Neuronal stem cell (in vitro differentiated cells): ENCODE data around the gene KCTD2.

Experiments used
- DNase-seq: peaks from one replicate; pipeline ENCODE4 v3.0.0-alpha.2; 2013; ENCODE audit warnings: low spot score
- H2AFZ ChIP-seq: one replicate; pipeline ENCODE4 v1.6.1; 2013; ENCODE audit warnings: mild to moderate bottlenecking, low read length, inconsistent platforms
- H2AK5ac ChIP-seq: 2 replicates; pipeline ENCODE4 v1.6.1; 2013; ENCODE audit warnings: low read depth, mild to moderate bottlenecking, inconsistent platforms, low read length, moderate library complexity, mixed read lengths
- H2BK120ac ChIP-seq: 2 replicates; pipeline ENCODE4 v1.6.1; 2013; ENCODE audit warnings: low read depth, mild to moderate bottlenecking, inconsistent platforms, low read length, moderate library complexity, mixed read lengths
- H2BK12ac ChIP-seq: one replicate; pipeline ENCODE4 v1.6.1; 2013; ENCODE audit warnings: low read length, inconsistent platforms
- H2BK15ac ChIP-seq: 2 replicates; pipeline ENCODE4 v1.6.1; 2013; ENCODE audit warnings: mild to moderate bottlenecking, low read length, inconsistent platforms, mixed read lengths
- H2BK5ac ChIP-seq: one replicate; pipeline ENCODE4 v1.6.1; 2013; ENCODE audit warnings: inconsistent platforms, mild to moderate bottlenecking, low read length, moderate library complexity
- H3K14ac ChIP-seq: one replicate; pipeline ENCODE4 v1.6.1; 2013; ENCODE audit warnings: low read length, inconsistent platforms
- H3K18ac ChIP-seq: 2 replicates; pipeline ENCODE4 v1.6.1; 2013; ENCODE audit warnings: low read length, inconsistent platforms
- H3K23ac ChIP-seq: 2 replicates; pipeline ENCODE4 v1.6.1; 2013; ENCODE audit warnings: low read depth, mild to moderate bottlenecking, mixed read lengths, low read length, inconsistent platforms; ENCODE audit not compliant: poor library complexity
- H3K27ac ChIP-seq: replicated peaks from 3 replicates; pipeline ENCODE4 v1.5.1; 2013; ENCODE audit warnings: low read length, inconsistent platforms
- H3K27me3 ChIP-seq, 3 experiments: 2 replicates each; pipeline ENCODE4 v1.6.1; 2013; ENCODE audit warnings: low read length in 3 of 3, mild to moderate bottlenecking in 2 of 3, inconsistent platforms in 1 of 3, low read depth in 1 of 3, mixed read lengths in 1 of 3, moderate library complexity in 1 of 3; ENCODE audit not compliant: control insufficient read depth in 3 of 3, insufficient read depth in 3 of 3
- H3K36me3 ChIP-seq, 2 donors: replicated peaks in 1 of 2; 2 replicates each; pipeline ENCODE4 v1.6.1; 2013; ENCODE audit warnings: low read length in 2 of 2; ENCODE audit not compliant: control insufficient read depth in 2 of 2, insufficient read depth in 2 of 2
- H3K4ac ChIP-seq: 2 replicates; pipeline ENCODE4 v1.6.1; 2013; ENCODE audit warnings: inconsistent platforms, mild to moderate bottlenecking, low read length, moderate library complexity
- H3K4me1 ChIP-seq, 2 donors: 1 replicate in 1 of 2; 2 replicates in 1 of 2; pipeline ENCODE4 v1.6.1; 2013; ENCODE audit warnings: low read length in 2 of 2, low read depth in 1 of 2; ENCODE audit not compliant: control insufficient read depth in 2 of 2, insufficient read depth in 1 of 2
- H3K4me2 ChIP-seq: one replicate; pipeline ENCODE4 v1.6.1; 2013; ENCODE audit warnings: mild to moderate bottlenecking, low read length, inconsistent platforms; ENCODE audit not compliant: insufficient read depth, poor library complexity, severe bottlenecking
- H3K4me3 ChIP-seq, 2 donors: 2 replicates each; pipeline ENCODE4 v1.5.1; 2013; ENCODE audit warnings: low read length in 2 of 2, mild to moderate bottlenecking in 2 of 2, inconsistent platforms in 1 of 2, moderate library complexity in 1 of 2
- H3K79me1 ChIP-seq: one replicate; pipeline ENCODE4 v1.6.1; 2013; ENCODE audit warnings: low read depth, mild to moderate bottlenecking, inconsistent platforms, low read length, moderate library complexity
- H3K9ac ChIP-seq: one replicate; pipeline ENCODE4 v1.6.1; 2013; ENCODE audit warnings: mild to moderate bottlenecking, low read depth, low read length, inconsistent platforms; ENCODE audit not compliant: poor library complexity
- H3K9me3 ChIP-seq, 2 donors: replicated peaks in 1 of 2; 2 replicates each; pipeline versions ENCODE3 to v1.6.1; 2013; ENCODE audit warnings: low read length in 2 of 2, mild to moderate bottlenecking in 2 of 2, inconsistent platforms in 1 of 2, low read depth in 1 of 2, mixed read lengths in 1 of 2, moderate library complexity in 1 of 2; ENCODE audit not compliant: control insufficient read depth in 2 of 2, insufficient read depth in 1 of 2
- H4K8ac ChIP-seq: one replicate; pipeline ENCODE4 v1.6.1; 2013; ENCODE audit warnings: low read depth, mild to moderate bottlenecking, inconsistent platforms, low read length, moderate library complexity
- H4K91ac ChIP-seq: one replicate; pipeline ENCODE4 v1.6.1; 2013; ENCODE audit warnings: low read length, low read depth, mild to moderate bottlenecking, inconsistent platforms; ENCODE audit not compliant: poor library complexity
- WGBS, 2 donors: extraction: QIAGEN DNeasy Blood & Tissue Kit; methylation state at CpG; one replicate each; pipeline ENCODE4 v1.1.7; 2013; ENCODE audit warnings: missing lambda C conversion rate in 2 of 2, mixed read lengths in 1 of 2; ENCODE audit not compliant: insufficient read length in 2 of 2, insufficient replicate concordance in 1 of 2; ENCODE audit errors: extremely low coverage in 2 of 2; 5-methylcytosine and 5-hydroxymethylcytosine counted together

Gene KCTD2

DNA sequence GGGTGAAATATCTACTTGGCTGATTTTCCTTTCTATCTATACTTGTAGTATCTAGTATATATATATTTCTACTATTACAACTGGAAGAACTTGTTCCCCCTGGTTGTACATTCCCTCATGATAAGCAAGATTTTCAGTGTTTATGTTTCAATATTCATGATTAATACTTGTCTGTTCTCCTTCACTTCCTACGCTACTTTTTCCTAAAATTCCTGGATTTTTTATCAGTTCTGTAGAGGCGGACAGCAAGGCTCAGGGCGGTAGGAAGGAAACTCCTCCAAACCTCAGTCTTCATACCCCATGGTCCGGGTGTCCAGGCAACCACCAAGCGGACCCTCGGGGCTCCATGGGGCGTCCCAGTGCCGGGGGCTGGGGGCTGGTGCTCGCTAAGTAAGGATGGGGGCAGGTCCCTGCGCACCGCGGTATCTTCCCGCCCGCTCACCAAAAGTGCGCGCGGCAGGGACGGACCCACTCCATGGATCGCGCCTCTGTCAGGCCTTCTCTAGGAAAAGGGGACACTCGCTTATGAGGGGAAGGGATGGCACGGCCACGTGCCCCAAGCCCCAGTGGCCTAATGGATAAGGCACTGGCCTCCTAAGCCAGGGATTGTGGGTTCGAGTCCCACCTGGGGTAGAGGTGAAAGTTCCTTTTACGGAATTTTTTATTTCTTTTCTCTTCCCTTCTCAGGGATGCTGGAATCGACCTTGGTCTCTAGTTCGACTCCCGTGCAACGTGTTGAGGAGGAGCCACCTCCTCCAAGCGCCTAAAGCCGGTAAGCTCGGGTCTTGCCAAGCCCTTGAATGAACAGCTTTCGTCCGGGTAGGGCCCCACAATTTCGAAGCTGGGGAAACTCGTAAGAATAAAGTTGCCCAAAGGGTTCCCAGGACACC, 13.4 kb upstream of the KCTD2 start:
- Histone ChIP-seq H2AFZ (peak overlapping the region; percentile 98), H3K4me3 (peak overlapping the region; percentile 74 to 99), H2BK15ac (no peak overlapping the region)

DNA sequence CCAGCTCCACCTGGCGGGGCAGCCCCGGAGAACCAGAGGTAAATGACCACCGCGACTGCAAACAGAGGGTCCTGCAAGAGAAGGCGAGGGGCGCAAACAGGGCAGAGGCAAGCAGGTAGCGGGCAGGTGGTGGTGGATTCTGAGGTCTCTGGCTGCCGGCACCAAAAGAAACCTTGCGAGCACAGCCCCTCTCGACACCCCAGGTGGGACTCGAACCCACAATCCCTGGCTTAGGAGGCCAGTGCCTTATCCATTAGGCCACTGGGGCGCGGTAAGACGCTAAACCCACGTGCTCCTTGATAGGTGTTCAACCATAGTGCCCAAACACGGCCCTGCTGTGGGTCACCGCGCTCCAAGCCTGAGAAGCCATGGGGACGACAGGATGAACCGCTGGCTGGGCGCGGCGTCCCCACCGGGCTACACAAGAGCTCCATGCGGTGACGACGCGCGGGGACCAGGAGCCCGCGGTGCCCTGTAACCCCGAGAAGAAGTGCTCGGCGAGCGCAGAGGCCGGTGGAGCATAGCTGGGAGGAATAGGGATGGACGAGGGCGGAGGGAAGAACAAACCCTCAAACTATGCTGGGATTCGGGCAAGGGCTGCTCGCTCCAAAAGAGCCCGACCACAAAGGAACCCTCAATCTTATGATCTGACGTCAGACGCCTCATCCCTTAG, 12.7 kb upstream of the KCTD2 start:
- H3K4me1 ChIP-seq: peaks cover 4% of the 10 kb centered on the region in 2 donors
- H3K14ac ChIP-seq: no peak overlapping the region
- H4K91ac ChIP-seq: no peak overlapping the region
- peak overlapping the region; percentile 33 for H2AK5ac ChIP-seq
- H2BK120ac ChIP-seq: peak overlapping the region; percentile 84
- peaks cover 7 to 15% of the 10 kb centered on the region in 2 donors for H3K36me3 ChIP-seq
- peak overlapping the region; percentile 59 for H2BK15ac ChIP-seq
- WGBS, 2 donors: no CpG with 5 or more reads among the region's 43 CpGs
- peak overlapping the region; percentile 74 to 99 for H3K4me3 ChIP-seq
- H2AFZ ChIP-seq: peak overlapping the region; percentile 94
- peak overlapping the region; percentile 12 for H3K23ac ChIP-seq
- no peaks in the 10 kb centered on the region for H3K79me1 ChIP-seq
- peak overlapping the region; percentile 89 for H3K9ac ChIP-seq
- H3K27ac ChIP-seq: peak overlapping the region; percentile 80
- no peak overlapping the region for H3K4ac ChIP-seq
- H4K8ac ChIP-seq: no peak overlapping the region
- peak overlapping the region; percentile 96 for H3K18ac ChIP-seq
- H2BK12ac ChIP-seq: no peak overlapping the region
- peak overlapping the region; percentile 65 for H3K4me2 ChIP-seq
- peak overlapping the region; percentile 59 for H2BK5ac ChIP-seq
- H3K27me3 ChIP-seq: peaks cover 0 to 2% (median 0%) of the 10 kb centered on the region in 3 experiments
- peaks cover 2 to 10% of the 10 kb centered on the region in 2 donors for H3K9me3 ChIP-seq
- DNase-seq: peak; percentile 90

More for the DNA sequence above, 13.4 kb upstream of the KCTD2 start:
- peak; percentile 98 for DNase-seq
- Histone ChIP-seq H4K8ac (no peak overlapping the region), H3K18ac (peak overlapping the region; percentile 98), H3K9me3 (peaks cover 2 to 10% of the 10 kb centered on the region in 2 donors), H3K4ac (no peak overlapping the region), H3K14ac (no peak overlapping the region), H3K4me2 (peak overlapping the region; percentile 51), H2AK5ac (peak overlapping the region; percentile 33), H3K23ac (no peak overlapping the region), H3K27ac (peak overlapping the region; percentile 76), H3K36me3 (peaks cover 4 to 7% of the 10 kb centered on the region in 2 donors), H3K79me1 (no peaks in the 10 kb centered on the region), H2BK12ac (no peak overlapping the region), H3K27me3 (peaks cover 0 to 2% (median 0%) of the 10 kb centered on the region in 3 experiments), H2BK5ac (no peak overlapping the region), H3K4me1 (peaks cover 4% of the 10 kb centered on the region in 2 donors), H2BK120ac (no peak overlapping the region), H4K91ac (no peak overlapping the region), H3K9ac (peak overlapping the region; percentile 87)
- no CpG with 5 or more reads among the region's 36 CpGs for WGBS, 2 donors

DNA sequence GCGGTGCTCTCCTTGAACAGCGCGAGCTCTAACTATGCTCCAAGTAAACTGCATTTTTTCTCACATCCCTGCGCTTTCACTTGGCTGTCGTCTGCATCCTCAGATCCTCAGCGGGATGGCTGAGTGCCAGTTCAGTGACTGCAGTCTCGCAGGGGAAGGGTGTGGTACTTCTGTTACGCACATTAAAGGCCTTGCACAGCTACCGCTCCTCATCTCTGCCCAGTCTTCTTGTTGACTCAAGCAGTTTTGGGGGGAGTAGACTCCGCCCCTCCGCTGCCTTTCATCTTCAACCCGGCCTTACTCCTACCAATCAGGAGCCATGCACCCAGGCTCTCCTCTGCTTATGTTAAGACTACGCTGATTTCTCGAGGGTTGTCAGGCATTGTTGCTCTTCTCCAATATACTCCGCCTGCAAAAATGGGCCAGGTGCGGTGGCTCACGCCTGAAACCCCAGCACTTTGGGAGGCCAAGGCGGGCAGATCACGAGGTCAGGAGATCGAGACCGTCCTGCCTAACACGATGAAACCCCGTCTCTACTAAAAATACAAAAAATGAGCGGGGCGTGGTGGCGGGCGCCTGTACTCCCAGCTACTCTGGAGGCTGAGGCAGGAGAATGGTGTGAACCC, 10.3 kb upstream of the KCTD2 start:
- no peak overlapping the region for H4K8ac ChIP-seq
- H2BK15ac ChIP-seq: no peak overlapping the region
- WGBS, 2 donors: no CpG with 5 or more reads among the region's 27 CpGs
- H3K27me3 ChIP-seq: peaks cover 0 to 2% (median 0%) of the 10 kb centered on the region in 3 experiments
- no peak overlapping the region for H4K91ac ChIP-seq
- no peak overlapping the region for H3K18ac ChIP-seq
- H2BK12ac ChIP-seq: no peak overlapping the region
- no peak overlapping the region for H3K9ac ChIP-seq
- peaks cover 9 to 39% of the 10 kb centered on the region in 2 donors for H3K36me3 ChIP-seq
- no peaks in the 10 kb centered on the region for H3K9me3 ChIP-seq
- DNase-seq: no peak
- H3K4ac ChIP-seq: no peak overlapping the region
- H2BK5ac ChIP-seq: no peak overlapping the region
- H3K79me1 ChIP-seq: peaks cover 2% of the 10 kb centered on the region
- no peak overlapping the region for H3K14ac ChIP-seq
- H2BK120ac ChIP-seq: no peak overlapping the region
- no peak overlapping the region for H2AK5ac ChIP-seq
- H3K4me2 ChIP-seq: no peak overlapping the region
- H3K23ac ChIP-seq: peak overlapping the region; percentile 34
- peak overlapping the region; percentile 23 for H3K27ac ChIP-seq
- no peak overlapping the region for H2AFZ ChIP-seq
- no peak overlapping the region for H3K4me3 ChIP-seq
- H3K4me1 ChIP-seq: peaks cover 4% of the 10 kb centered on the region in 2 donors
